SU-DHL-6 (cell line): Measurements from ENCODE around the gene CATSPER4.

Source experiments
- CTCF ChIP-seq: fragments of 200-600 bp; sonication (generic); IDR thresholded peaks from one replicate; pipeline ENCODE4 v1.5.1; 2017; ENCODE audit warnings: antibody characterized with exemption, mild to moderate bottlenecking, low read length, moderate library complexity; ENCODE audit not compliant: insufficient read depth, poor library complexity, severe bottlenecking
- EZH2phosphoT487 ChIP-seq: fragments of 200-600 bp; sonication (generic), shearing (Covaris generic); conservative IDR thresholded peaks from 2 replicates; pipeline ENCODE4 v1.6.1; 2018; ENCODE audit warnings: mild to moderate bottlenecking, antibody characterized with exemption, low read length, moderate library complexity, mixed read lengths

DNA sequence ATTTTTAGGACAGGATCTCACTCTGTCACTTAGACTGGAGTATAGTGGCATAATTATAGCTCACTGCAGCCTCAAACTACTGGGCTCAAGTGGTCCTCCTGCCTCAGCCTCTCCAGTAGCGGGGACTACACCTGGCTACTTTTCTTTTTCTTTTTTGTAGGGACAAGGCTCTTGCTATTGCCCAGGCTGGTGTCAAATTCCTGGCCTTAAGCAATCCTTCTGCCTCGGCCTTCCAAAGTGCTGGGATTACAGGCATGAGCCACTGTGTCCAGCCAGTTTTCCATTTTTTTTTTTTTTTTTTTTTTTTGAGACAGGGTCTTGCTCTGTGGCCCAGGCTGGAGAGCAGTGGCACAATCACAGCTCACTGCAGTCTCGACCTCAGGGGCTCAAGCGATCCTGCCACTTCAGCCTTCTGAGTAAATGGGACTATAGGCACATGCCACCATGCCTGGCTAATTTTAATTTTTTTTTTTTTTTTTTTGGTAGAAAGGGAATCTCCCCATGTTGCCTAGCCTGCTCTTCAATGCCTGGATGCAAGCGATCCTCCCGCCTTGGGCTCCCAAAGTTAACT lies 23.0 kb downstream of the CATSPER4 start:
- TF ChIP-seq CTCF (no peak), EZH2phosphoT487 (no peak)
